Forelimb muscle (tissue), 1 donor: ENCODE data around the gene VPS72. TPM values are rescaled to one million over a fixed set of nuclear protein-coding genes. Genes with fewer than 3 reads are reported as not detected.
A peak's percentile ranks its signal among the peaks of the same experiment; 100 is the strongest.
"Not testable (repeated sequence)": the region's sequence is repeated elsewhere in the genome, so short reads cannot be mapped to it uniquely, and the experiment has no call there.

Experiments
- DNase-seq: peaks from one replicate; pipeline ENCODE4 v3.0.0-alpha.2; 2013; ENCODE audit warnings: low read depth
- polyA plus RNA-seq: library from polyadenylated mRNA; unstranded; fragments of 120-200 nt; gene quantifications from one replicate; pipeline ENCODE4 v1.2.1, GENCODE V29; 2013; ENCODE audit not compliant: insufficient read length

The VPS72 gene
- polyA plus RNA-seq = 46.7 TPM

DNA sequence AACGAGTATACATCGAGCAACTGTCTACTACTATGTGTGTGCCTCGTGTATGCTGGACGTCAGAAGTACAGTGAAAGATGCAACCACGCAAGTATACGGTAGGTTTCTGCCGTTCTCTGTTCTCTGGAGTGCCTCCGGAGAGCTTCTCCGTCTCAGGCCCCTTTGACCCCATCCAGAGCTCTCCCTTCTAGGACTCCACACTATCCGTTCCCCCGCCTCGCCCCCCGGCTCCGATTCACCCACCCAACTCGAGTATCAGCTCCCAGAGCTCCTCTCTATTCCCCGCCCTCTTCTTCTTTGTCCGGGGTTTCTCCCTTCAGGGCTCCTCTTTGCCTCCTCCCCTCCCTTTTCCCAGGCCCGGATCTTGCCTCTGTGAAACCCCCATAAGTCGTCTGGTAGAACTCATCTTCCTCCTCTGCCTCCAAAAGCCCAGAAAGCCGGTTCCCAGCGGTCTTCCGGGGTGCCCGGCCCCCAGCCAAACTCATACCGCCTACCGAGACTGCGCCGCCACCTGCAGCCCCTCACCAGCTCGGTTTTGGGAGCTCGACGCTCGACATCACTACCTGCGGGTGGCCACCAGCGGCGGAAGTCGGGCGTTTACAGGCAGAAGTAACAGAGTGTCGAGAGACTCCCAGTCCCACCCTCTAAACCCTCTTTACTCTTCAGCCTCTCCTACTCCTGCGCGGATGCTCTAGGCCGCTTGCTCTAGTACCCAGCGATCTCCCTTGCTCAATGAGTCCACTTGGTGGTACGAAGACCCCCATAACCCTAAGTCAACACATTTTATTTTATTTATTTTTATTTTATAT, at the start of gene VPS72:
VPS72 (minus strand) TSS at position 561 of the 809 bp plus-strand sequence; CDS start at position 485, 76 bp downstream.
- no peak for DNase-seq

- DNase-seq = no peak
Observed at GRCh38 chr1:151238467-151238739, 48.4 kb upstream of the VPS72 start.

DNA sequence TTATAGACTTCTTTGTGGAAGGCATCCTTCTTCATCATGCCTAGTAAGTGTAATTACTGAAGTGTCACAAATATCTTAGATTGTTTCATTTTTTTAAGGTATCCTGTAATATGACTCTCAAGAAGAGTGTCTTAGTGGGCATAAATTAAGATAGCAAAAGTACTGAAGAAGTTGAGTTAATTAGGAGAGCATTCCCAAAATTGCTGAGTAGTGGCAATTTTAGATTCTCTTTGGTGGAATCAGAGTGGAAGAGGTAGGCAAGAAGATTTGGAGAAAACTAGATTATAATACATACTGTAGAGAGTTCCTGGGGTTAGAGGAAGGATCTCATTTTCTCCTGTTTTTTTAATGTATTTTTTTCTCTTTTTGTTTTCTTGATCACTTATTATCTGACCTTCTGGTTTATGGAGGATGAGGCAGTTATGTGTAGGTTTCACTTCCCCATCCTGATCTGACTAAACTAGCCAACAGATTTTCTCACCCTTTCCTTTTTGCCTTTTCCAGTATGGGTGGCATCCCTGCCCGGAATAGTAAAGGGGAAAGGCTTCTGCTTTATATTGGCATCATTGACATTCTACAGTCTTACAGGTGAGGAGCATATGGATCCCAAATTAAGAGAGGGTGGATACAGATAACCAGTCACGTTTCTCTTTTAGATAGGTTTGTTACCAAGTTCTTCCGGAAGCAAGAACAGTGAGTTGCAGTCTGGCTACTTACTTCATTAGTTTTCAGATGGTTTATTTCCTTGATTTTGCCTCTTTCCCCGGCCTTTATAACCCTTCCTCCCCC, 47.9 kb upstream of the VPS72 start:
- no peak for DNase-seq

DNA sequence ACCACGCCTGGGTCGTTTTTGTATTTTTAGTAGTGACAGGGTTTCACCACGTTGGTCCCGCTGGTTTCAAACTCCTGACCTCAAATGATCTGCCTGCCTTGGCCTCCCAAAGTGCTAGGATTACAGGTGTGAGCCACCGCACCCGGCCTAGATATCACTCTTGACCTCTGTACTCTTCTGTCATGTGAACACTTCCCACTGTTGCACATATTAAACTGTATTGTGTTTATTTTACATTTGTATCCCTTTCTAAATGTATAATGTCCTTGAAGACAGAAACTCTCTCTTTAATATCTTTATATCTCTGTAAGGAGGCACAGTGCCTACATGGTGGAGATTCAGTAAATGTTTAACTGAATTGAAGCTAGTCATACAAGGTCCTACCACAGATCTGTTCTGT, 45.2 kb upstream of the VPS72 start:
- DNase-seq = no peak

GRCh38 chr1:151222130-151222529, 32.1 kb upstream of the VPS72 start:
- no peak for DNase-seq

DNA sequence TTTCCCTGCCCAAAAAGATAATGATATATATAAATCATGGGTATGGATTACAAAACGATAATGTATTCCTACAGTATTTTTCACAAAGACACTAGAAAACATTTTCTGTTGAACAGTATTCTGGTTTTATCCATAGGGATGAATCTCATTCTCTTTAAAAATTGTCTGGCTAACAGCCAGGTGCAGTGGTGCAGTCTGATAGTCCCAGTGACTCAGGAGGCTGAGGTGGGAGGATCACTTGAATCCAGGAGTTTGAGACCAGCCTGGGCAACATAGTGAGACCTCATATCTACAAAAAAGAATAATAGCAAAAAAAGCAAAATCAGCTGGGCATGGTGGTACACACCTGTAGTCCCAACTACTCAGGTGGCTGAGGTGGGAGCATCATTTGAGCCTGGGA, 31.6 kb upstream of the VPS72 start:
- DNase-seq = no peak

DNA sequence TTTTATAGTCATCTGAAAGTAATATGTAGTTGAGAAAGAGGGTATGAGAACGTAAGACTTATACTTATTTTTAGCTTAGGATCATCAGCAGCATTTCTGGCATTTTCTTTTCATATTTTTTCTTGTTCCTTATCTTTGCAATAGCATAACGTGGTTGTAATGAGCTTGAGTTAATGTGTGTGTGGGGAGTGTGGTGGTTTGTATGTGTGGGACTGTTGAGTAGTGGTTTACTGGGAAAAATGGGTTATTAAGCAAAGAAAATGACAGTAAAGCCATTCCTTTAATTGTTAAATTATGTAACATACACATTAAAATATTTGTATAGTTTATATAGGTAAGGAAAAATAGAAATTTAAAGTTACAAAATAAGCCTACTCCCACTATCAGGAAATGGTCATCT, 23.6 kb upstream of the VPS72 start:
- DNase-seq = no peak

GRCh38 chr1:151211972-151212705, 22.1 kb upstream of the VPS72 start:
- DNase-seq = no peak

GRCh38 chr1:151210830-151211229, 20.8 kb upstream of the VPS72 start:
- no peak for DNase-seq

DNA sequence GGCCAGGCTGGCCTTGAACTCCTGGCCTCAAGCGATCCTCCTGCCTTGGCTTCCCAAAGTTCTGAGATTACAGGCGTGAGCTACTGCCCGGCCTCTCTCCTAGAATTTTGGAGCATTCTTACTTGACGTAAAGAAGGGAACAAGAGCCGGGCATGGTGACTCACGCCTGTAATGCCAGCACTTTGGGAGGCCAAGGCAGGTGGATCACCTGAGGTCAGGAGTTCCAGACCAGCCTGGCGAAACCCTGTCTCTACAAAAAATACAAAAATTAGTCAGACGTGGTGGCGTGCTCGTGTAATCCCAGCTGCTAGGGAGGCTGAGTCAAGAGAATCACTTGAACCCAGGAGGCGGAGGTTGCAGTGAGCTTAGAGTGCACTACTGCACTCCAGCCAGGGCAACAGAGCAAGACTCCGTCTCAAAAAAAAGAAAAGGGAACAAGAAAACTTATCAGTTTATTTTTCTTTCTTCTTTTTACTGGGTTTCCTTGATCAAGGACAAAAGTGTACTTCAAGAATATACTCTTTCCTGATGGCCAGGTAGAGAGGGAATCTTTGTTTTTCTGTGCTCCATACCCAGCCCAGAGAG, 15.5 kb upstream of the VPS72 start:
- DNase-seq = not testable (repeated sequence)

DNA sequence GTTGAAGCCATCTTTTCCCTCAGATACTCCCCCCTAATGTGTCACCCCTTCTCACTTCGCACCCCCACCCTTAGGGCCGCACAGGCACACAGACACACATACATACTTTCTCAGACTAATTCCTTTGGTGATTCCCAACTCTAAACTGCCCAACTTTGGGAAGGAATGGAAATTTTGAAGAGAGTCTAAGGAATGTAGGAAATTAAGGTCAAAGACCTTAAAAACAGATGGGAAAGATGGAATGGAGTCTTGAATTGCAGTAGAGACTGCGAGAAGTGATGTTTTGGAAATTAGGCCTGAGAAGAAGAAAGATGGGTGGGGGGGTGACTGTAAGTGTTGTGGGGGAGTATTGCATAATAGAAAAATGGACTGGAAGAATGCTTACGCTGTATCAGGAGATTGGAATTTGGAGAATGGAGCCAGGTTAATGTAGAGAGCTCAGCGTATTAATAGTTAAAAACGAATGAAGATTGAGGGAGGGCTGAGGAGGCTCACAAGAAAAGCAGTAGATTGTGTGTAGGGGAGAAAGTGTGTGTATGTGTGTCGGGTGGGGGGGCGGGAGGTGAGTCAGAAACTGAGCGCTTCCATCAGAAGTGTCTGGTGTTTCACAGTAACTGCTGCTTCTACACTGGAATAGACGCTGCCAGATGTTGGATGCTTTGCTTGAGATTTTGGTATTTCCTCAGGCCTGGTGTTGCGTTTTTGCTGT, 10.0 kb upstream of the VPS72 start:
- DNase-seq = no peak

- peak; percentile 98 for DNase-seq
Observed at GRCh38 chr1:151198254-151199127, 8.5 kb upstream of the VPS72 start, which contains the start of gene PIP5K1A. PIP5K1A (plus strand) TSS chr1:151198552; CDS start chr1:151198997, 445 bp downstream.

GRCh38 chr1:151197863-151198253, 7.9 kb upstream of the VPS72 start:
- no peak for DNase-seq

- peak; percentile 77 for DNase-seq
Observed at GRCh38 chr1:151196292-151196800, 6.3 kb upstream of the VPS72 start.

GRCh38 chr1:151194894-151195594, 5.0 kb upstream of the VPS72 start:
- DNase-seq = not testable (repeated sequence)

DNA sequence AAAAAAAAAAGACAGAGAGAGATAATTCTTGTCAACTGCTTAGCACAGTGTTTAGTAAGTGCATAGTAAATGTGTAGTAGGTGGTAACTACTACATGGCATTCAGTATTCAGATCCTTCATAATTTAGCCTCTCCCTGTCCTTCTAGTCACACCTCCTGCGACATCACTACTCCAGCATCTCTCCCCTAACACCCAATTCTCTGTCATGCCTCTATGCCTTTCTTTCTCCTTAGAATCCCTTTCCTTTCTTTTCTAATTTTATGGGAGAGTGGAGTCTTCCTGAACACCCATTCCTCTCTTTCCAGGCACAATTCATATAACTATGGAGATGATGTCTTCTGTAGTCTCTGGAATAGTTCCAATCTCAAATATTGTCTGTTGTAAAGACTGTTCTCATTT, 3.9 kb upstream of the VPS72 start:
- DNase-seq = no peak

DNA sequence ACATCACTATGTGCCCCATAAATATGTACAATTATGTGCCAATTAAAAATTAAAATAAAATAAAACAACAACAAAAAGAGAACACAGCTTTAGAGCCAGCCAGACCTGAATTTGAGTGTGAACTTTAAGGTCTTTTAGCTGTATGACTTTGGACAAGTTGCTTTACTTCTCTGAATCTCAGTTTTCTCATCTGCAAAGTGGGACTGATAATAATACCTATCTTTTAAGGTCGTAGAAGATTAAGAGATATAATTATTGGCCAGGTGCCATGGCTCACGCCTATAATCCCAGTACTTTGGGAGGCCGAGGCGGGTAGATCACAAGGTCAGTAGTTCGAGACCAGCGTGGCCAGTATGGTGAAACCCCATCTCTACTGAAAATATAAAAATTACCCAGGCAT, 3.3 kb upstream of the VPS72 start:
- DNase-seq = no peak

- DNase-seq = no peak
Observed at GRCh38 chr1:151192047-151192446, 2.0 kb upstream of the VPS72 start.

GRCh38 chr1:151188667-151189066, 1.3 kb downstream of the VPS72 start:
- not testable (repeated sequence) for DNase-seq
